Right cardiac atrium (tissue), 5 donors: ENCODE results near the gene EPHA6. TPM values are rescaled to one million over a fixed set of nuclear protein-coding genes. Genes with fewer than 3 reads are reported as not detected.

Experiments used
- ATAC-seq, 2 donors: fragments of 200-7000 bp; cut with Tn5 transposase; one replicate each; pipeline versions ENCODE4 v1.8.0 to v1.9.1; 2020; ENCODE audit warnings: moderate library complexity in 2 of 2, mild to moderate bottlenecking in 1 of 2
- DNase-seq, 3 donors: peaks; one replicate each; pipeline ENCODE4 v3.0.0-alpha.2; 2020
- H3K27ac ChIP-seq: one replicate; pipeline ENCODE4 v1.5.1; 2013; ENCODE audit warnings: mild to moderate bottlenecking, low read length, control low read depth, moderate library complexity
- H3K27me3 ChIP-seq: one replicate; pipeline ENCODE4 v1.6.1; 2013; ENCODE audit not compliant: control insufficient read depth, insufficient read depth
- H3K4me1 ChIP-seq: one replicate; pipeline ENCODE4 v1.6.1; 2013; ENCODE audit warnings: low read length; ENCODE audit not compliant: control insufficient read depth, insufficient read depth
- H3K4me3 ChIP-seq: one replicate; pipeline ENCODE4 v1.5.1; 2013; ENCODE audit warnings: low read length, control low read depth
- H3K9me3 ChIP-seq: one replicate; pipeline ENCODE4 v1.6.1; 2013; ENCODE audit warnings: low read length; ENCODE audit not compliant: control insufficient read depth
- WGBS: extraction: QIAGEN DNeasy Blood & Tissue Kit; methylation state at CpG from one replicate; pipeline ENCODE4 v1.1.7; 2013; 5-methylcytosine and 5-hydroxymethylcytosine counted together
- intact Hi-C, 4 donors: fragments of 100-400 bp; cut with DNase I; formaldehyde crosslinking; loops; one replicate each; pipeline versions ENCODE4 v1.11.0 to v1.14.0; 2022 to 2023
- polyA plus RNA-seq: library from polyadenylated mRNA; stranded (reverse); fragments of 200-250 nt; gene quantifications from one replicate; pipeline ENCODE4 v1.2.3, GENCODE V29; 2013
- total RNA-seq, 4 donors: library from RNA; stranded (reverse); fragmentation: NEBNext Ultra II Directional; extraction: Animal tissue kit (Norgen Biotek cat#: 25700); gene quantifications; one replicate each; pipeline ENCODE4 v1.2.1, GENCODE V29; 2021
- donor health status: healthy with polysubstance abuse.
- donor health status: DM: no; HTN: yes; CAD: no.
- donor health status: DM: no; HTN: no; CAD: no.
- donor health status: DM: no; HTN: yes; CAD: no; lungs with severe emphysema.
- donor health status: DM: yes; HTN: yes; CAD: no.

Gene EPHA6
- total and polyA plus RNA-seq, 5 donors: 0.05 to 1.4 (median 0.59) TPM

GRCh38 chr3:97646932-97647331 lies 832.5 kb downstream of the EPHA6 start:
- Histone ChIP-seq H3K9me3 (no peaks in the 10 kb centered on the region), H3K27me3 (no peaks in the 10 kb centered on the region), H3K27ac (no peak overlapping the region), H3K4me3 (no peak overlapping the region), H3K4me1 (no peaks in the 10 kb centered on the region)
- DNase-seq: no peak
- WGBS: 93% methylated on average over 1 of the region's 1 CpG
- intact Hi-C loops: no loop called here
- no peak for ATAC-seq

DNA sequence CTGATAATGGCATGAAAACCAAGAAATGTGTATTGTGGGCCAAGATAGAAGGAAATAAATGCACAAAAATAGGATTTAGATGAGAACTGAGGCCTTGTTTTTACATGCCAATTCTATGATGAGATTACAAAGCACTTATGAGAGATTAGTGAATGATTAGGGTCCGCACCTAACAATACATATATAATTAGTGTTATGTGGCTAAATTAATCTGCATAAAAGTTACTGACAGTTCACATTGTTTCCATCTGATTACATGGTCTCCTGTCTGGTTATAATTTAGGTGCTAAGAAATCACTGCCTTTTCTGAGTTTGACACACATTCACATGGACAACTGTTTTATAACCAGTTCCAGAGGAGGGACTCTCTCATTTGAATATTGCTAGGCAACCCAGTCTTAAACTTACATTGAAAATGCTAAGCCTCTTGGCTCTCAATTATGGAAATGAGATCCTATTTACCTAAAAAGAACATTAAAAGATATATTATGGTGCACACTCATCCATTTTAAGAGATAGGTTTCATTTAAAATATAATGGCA lies 833.1 kb downstream of the EPHA6 start:
- ATAC-seq (no peak), DNase-seq (no peak)
- intact Hi-C loops: no loop called here
- H3K27me3 ChIP-seq: no peaks in the 10 kb centered on the region
- H3K4me3 ChIP-seq: no peak overlapping the region
- no peaks in the 10 kb centered on the region for H3K4me1 ChIP-seq
- 83% methylated on average over 1 of the region's 1 CpG for WGBS
- H3K27ac ChIP-seq: no peak overlapping the region
- no peaks in the 10 kb centered on the region for H3K9me3 ChIP-seq

DNA sequence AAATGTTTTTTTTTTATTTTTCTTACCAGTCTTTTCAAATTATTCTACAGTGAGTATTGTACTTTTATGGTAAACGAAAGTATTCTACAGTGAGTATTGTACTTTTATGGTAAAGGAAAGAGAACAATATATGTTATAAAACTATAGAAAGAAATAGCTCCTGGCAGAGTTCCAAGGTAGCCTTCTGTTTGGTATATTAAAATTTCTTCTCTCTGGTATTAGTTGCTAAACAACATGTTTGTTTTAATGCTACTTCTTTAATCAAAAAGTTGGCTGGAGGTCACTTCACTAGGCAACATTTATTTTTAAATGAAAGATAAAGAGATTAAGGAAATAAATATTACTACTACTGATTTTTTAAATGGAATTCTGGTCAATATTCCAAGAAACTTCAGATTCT lies 841.6 kb downstream of the EPHA6 start:
- H3K27ac ChIP-seq: no peak overlapping the region
- H3K27me3 ChIP-seq: no peaks in the 10 kb centered on the region
- DNase-seq (no peak), ATAC-seq (no peak)
- whole genome bisulfite sequencing: 70% methylated on average over 1 of the region's 1 CpG
- intact Hi-C loops: no loop called here
- H3K4me3 ChIP-seq: no peak overlapping the region
- no peaks in the 10 kb centered on the region for H3K9me3 ChIP-seq
- no peaks in the 10 kb centered on the region for H3K4me1 ChIP-seq

DNA sequence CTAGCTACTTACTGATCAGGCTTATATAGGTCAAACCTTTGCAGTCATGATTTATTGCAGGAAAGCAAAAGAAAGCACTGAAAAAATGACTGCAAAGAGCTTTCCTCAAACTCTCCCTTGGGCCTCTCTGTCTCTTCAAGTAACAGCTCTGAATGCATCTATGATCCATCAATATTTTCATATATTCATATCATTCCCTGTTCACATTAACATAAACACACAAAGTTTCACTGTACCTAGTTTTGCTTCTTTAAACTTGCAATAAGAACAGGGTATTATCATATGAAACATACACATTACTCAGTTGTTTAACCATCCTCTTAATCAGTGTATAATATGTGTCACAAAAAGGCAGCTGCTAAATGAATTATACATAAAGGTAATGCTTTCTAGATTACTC lies 842.2 kb downstream of the EPHA6 start:
- intact Hi-C loops: no loop called here
- no peaks in the 10 kb centered on the region for H3K9me3 ChIP-seq
- DNase-seq (no peak), ATAC-seq (no peak)
- no peaks in the 10 kb centered on the region for H3K27me3 ChIP-seq
- H3K27ac ChIP-seq: no peak overlapping the region
- no peaks in the 10 kb centered on the region for H3K4me1 ChIP-seq
- no peak overlapping the region for H3K4me3 ChIP-seq

- no peaks in the 10 kb centered on the region for H3K4me1 ChIP-seq
- DNase-seq: no peak
- no peak overlapping the region for H3K27ac ChIP-seq
- H3K27me3 ChIP-seq: no peaks in the 10 kb centered on the region
- intact Hi-C loops: no loop called here
- H3K9me3 ChIP-seq: no peaks in the 10 kb centered on the region
- WGBS: 50% methylated on average over 3 of the region's 3 CpGs
- H3K4me3 ChIP-seq: no peak overlapping the region
- no peak for ATAC-seq
Observed at GRCh38 chr3:97658668-97659285, 844.4 kb downstream of the EPHA6 start.

GRCh38 chr3:97662264-97662663 lies 847.9 kb downstream of the EPHA6 start:
- no peak for ATAC-seq
- H3K27ac ChIP-seq: no peak overlapping the region
- DNase-seq: no peak
- H3K4me3 ChIP-seq: no peak overlapping the region
- H3K27me3 ChIP-seq: no peaks in the 10 kb centered on the region
- intact Hi-C loops: no loop called here
- H3K9me3 ChIP-seq: no peaks in the 10 kb centered on the region
- no peaks in the 10 kb centered on the region for H3K4me1 ChIP-seq
- WGBS: 73% methylated on average over 5 of the region's 5 CpGs

DNA sequence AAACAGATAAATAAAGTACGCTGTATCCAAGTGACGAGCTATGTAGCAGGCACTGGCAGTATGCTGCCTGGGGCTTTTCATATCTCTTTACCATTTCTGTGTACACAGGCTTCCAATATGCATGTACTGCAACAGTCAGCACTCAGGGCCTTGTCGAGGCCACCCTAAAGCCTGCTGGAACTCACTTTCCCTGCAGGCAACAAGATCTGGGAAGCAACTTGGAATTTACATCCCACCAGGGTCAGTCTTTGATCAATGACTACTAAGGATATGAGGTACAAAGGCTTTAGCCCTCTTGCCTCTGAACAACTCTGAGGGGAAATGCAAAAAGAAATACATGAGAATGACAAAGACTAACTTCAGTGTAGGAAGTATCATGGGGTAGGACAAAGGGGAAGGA lies 848.4 kb downstream of the EPHA6 start:
- H3K27ac ChIP-seq: no peak overlapping the region
- 66% methylated on average over 3 of the region's 3 CpGs for WGBS
- H3K4me1 ChIP-seq: no peaks in the 10 kb centered on the region
- H3K4me3 ChIP-seq: no peak overlapping the region
- ATAC-seq (no peak), DNase-seq (no peak)
- H3K9me3 ChIP-seq: no peaks in the 10 kb centered on the region
- no peaks in the 10 kb centered on the region for H3K27me3 ChIP-seq
- intact Hi-C loops: no loop called here

GRCh38 chr3:97665896-97666295 lies 851.5 kb downstream of the EPHA6 start:
- Histone ChIP-seq H3K4me3 (no peak overlapping the region), H3K9me3 (no peaks in the 10 kb centered on the region), H3K27me3 (no peaks in the 10 kb centered on the region), H3K27ac (no peak overlapping the region), H3K4me1 (no peaks in the 10 kb centered on the region)
- DNase-seq (peak in 1 of 3 donors; percentile 11), ATAC-seq (no peak)
- WGBS: 53% methylated on average over 5 of the region's 5 CpGs
- intact Hi-C loops: no loop called here

DNA sequence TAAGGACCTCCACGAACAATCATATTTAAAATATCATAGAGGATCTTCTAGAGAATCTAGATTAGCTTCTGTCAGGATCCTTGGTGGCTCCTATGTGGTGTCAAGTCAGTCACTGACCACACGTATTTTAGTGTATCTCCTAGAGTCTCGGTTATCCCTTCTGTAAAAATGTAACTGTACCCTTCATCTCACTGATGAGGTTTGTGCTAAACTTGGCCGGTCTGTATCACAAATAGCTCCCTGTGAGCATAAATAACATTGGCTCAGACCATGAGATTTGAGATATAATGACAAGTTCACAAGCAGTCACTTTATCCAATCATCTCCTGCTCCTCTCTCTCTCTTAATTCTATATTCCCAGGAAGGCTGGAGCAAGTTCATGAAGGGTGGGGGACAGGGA lies 856.6 kb downstream of the EPHA6 start:
- Histone ChIP-seq H3K27me3 (no peaks in the 10 kb centered on the region), H3K9me3 (no peaks in the 10 kb centered on the region), H3K4me1 (no peaks in the 10 kb centered on the region), H3K4me3 (no peak overlapping the region), H3K27ac (no peak overlapping the region)
- WGBS: 42% methylated on average over 4 of the region's 4 CpGs
- no peak for DNase-seq
- ATAC-seq: no peak
- intact Hi-C loops: no loop called here

GRCh38 chr3:97673357-97673997 lies 859.1 kb downstream of the EPHA6 start:
- Histone ChIP-seq H3K27ac (no peak overlapping the region), H3K27me3 (no peaks in the 10 kb centered on the region), H3K9me3 (no peaks in the 10 kb centered on the region), H3K4me3 (no peak overlapping the region), H3K4me1 (no peaks in the 10 kb centered on the region)
- WGBS: 96% methylated on average over 3 of the region's 3 CpGs
- ATAC-seq (no peak), DNase-seq (no peak)
- intact Hi-C loops: no loop called here

- 71% methylated on average over 2 of the region's 2 CpGs for WGBS
- Histone ChIP-seq H3K4me3 (no peak overlapping the region), H3K27ac (no peak overlapping the region), H3K27me3 (no peaks in the 10 kb centered on the region), H3K9me3 (no peaks in the 10 kb centered on the region), H3K4me1 (no peaks in the 10 kb centered on the region)
- ATAC-seq (no peak), DNase-seq (no peak)
- intact Hi-C loops: no loop called here
Observed at GRCh38 chr3:97674461-97674860, 860.1 kb downstream of the EPHA6 start.
